Measurements from ENCODE around the gene UPF1.

Gene UPF1

GRCh38 chr19:18878058-18878797, 46.5 kb downstream of the UPF1 start:
- TF ChIP-seq USF1 (IDR thresholded peaks at IDR 0.05) (no peak), MAX (IDR thresholded peaks at IDR 0.05) (no peak), REST (IDR thresholded peaks at IDR 0.05; ENCODE audit: low read depth) (no peak), YY1 (IDR thresholded peaks at IDR 0.05; ENCODE audit: low read depth) (no peak), NFIC (IDR thresholded peaks at IDR 0.05) (no peak), TCF12 (IDR thresholded peaks at IDR 0.05; ENCODE audit: low read depth) (no peak), CREB1 (IDR thresholded peaks at IDR 0.05; ENCODE audit: low read depth) (no peak), TEAD4 (IDR thresholded peaks at IDR 0.05) (no peak)

GRCh38 chr19:18878858-18879578, 47.3 kb downstream of the UPF1 start:
- TF ChIP-seq REST (IDR thresholded peaks at IDR 0.05; ENCODE audit: low read depth): no peak

GRCh38 chr19:18879579-18880373, 48.0 kb downstream of the UPF1 start:
- TF ChIP-seq RAD21 (IDR thresholded peaks at IDR 0.05; ENCODE audit: low read depth) (peak; percentile 14; the same call in 1 of the 2 replicates), TCF12 (IDR thresholded peaks at IDR 0.05; ENCODE audit: low read depth) (no peak), MAX (IDR thresholded peaks at IDR 0.05) (peak; percentile 62)

GRCh38 chr19:18881491-18881890, 49.7 kb downstream of the UPF1 start:
- no peak for TF ChIP-seq USF1 (IDR thresholded peaks at IDR 0.05)

GRCh38 chr19:18883526-18884304, 52.0 kb downstream of the UPF1 start:
- no peak for TF ChIP-seq EGR1 (IDR thresholded peaks at IDR 0.05)
- TF ChIP-seq YY1 (IDR thresholded peaks at IDR 0.05; ENCODE audit: low read depth): no peak
- no peak for TF ChIP-seq TAF1 (IDR thresholded peaks at IDR 0.05; ENCODE audit: low read depth)
- no peak for TF ChIP-seq TEAD4 (IDR thresholded peaks at IDR 0.05)
- TF ChIP-seq MAX (IDR thresholded peaks at IDR 0.05): no peak
- TF ChIP-seq CEBPB (IDR thresholded peaks at IDR 0.05): no peak
- no peak for TF ChIP-seq TCF12 (IDR thresholded peaks at IDR 0.05; ENCODE audit: low read depth)
- TF ChIP-seq REST (IDR thresholded peaks at IDR 0.05; ENCODE audit: low read depth): no peak
- no peak for TF ChIP-seq RAD21 (IDR thresholded peaks at IDR 0.05; ENCODE audit: low read depth)
- no peak for TF ChIP-seq USF1 (IDR thresholded peaks at IDR 0.05)
- no peak for TF ChIP-seq CREB1 (IDR thresholded peaks at IDR 0.05; ENCODE audit: low read depth)
- TF ChIP-seq NFIC (IDR thresholded peaks at IDR 0.05): no peak
- no peak for TF ChIP-seq ZBTB7A (IDR thresholded peaks at IDR 0.05; ENCODE audit: low read depth)
